GM12878 (cell line): ENCODE measurements around the gene IQCC. TPM values are rescaled to one million over a fixed set of nuclear protein-coding genes. Genes with fewer than 3 reads are reported as not detected.

Experiments
- ATAC-seq: fragments of 200-7000 bp; cut with Tn5 transposase; 3 replicates; pipeline ENCODE4 v1.9.1; 2020; ENCODE audit warnings: mild to moderate bottlenecking, moderate library complexity
- BruUV-seq: library from RNA; stranded (reverse); fragments of 400-500 nt; replicated peaks from 2 replicates; lab custom pipeline; 2021; lab: Mats Ljungman, UMichigan
- CTCF ChIA-PET: fragments of 300-600 bp; sonication (Branson Sonifier 250); formaldehyde crosslinking; extraction: SDS; loops from one replicate; lab custom pipeline; 2021; ENCODE audit warnings: inconsistent platforms; lab: Yijun Ruan, JAX
- POLR2A ChIA-PET: fragments of 350-600 bp; formaldehyde crosslinking; extraction: SDS; loops from one replicate; lab custom pipeline; 2021; ENCODE audit warnings: inconsistent platforms; lab: Charles Lee
- RAD21 ChIA-PET: fragments of 300-600 bp; sonication (Branson Sonifier 250); formaldehyde crosslinking; loops from one replicate; lab custom pipeline; 2023; ENCODE audit warnings: antibody characterized with exemption; ENCODE audit not compliant: unreplicated experiment; lab: Charles Lee
- SMC1A ChIA-PET: fragments of 300-600 bp; sonication (Branson Sonifier 250); formaldehyde crosslinking; loops from one replicate; lab custom pipeline; 2023; ENCODE audit not compliant: unreplicated experiment, uncharacterized antibody; lab: Charles Lee
- DNase-seq: peaks from one replicate; pipeline ENCODE4 v3.0.0-alpha.2; 2011; ENCODE audit warnings: low read depth, low spot score
- FAIRE-seq: peaks from 3 replicates; lab custom pipeline; 2011; peaks lifted over from hg19 to GRCh38; lab: Jason Lieb, UNC
- H2AFZ ChIP-seq: 2 replicates; pipeline ENCODE4 v1.6.0; 2011; ENCODE audit warnings: low read depth, low read length, control low read depth; ENCODE audit not compliant: control insufficient read depth
- H3K27ac ChIP-seq: 2 replicates; pipeline ENCODE4 v1.5.1; 2011; ENCODE audit warnings: control low read depth; ENCODE audit not compliant: control insufficient read depth, insufficient read depth
- H3K27me3 ChIP-seq, 2 experiments: replicated peaks in 1 of 2; 2 replicates each; pipeline versions ENCODE4 v1.6.0 to v1.6.1; 2011; ENCODE audit warnings: low read length in 1 of 2; ENCODE audit not compliant: control insufficient read depth in 2 of 2, insufficient read depth in 2 of 2
- H3K36me3 ChIP-seq, 2 experiments: 2 replicates each; pipeline ENCODE4 v1.5.1; 2011; ENCODE audit warnings: low read length in 1 of 2; ENCODE audit not compliant: control insufficient read depth in 2 of 2, insufficient read depth in 2 of 2
- H3K4me1 ChIP-seq: 2 replicates; pipeline ENCODE4 v1.6.1; 2011; ENCODE audit warnings: mild to moderate bottlenecking, low read length, moderate library complexity, mixed read lengths; ENCODE audit not compliant: control insufficient read depth, insufficient read depth
- H3K4me2 ChIP-seq: 2 replicates; pipeline ENCODE4 v1.6.0; 2011; ENCODE audit warnings: control low read depth; ENCODE audit not compliant: control insufficient read depth, insufficient read depth
- H3K4me3 ChIP-seq: fragments of 200-600 bp; sonication (generic); 2 replicates; pipeline ENCODE4 v1.5.1; 2016
- H3K79me2 ChIP-seq: 2 replicates; pipeline ENCODE4 v1.6.0; 2011; ENCODE audit warnings: low read length; ENCODE audit not compliant: control insufficient read depth, insufficient read depth
- H3K9ac ChIP-seq: 2 replicates; pipeline ENCODE4 v1.8.0; 2011; ENCODE audit warnings: low read length, control low read depth, mixed read lengths; ENCODE audit not compliant: control insufficient read depth, insufficient read depth
- H3K9me3 ChIP-seq: replicated peaks from 3 replicates; pipeline ENCODE4 v1.5.1; 2011; ENCODE audit warnings: mild to moderate bottlenecking, low read length; ENCODE audit not compliant: control insufficient read depth, insufficient read depth
- H4K20me1 ChIP-seq: 2 replicates; pipeline ENCODE4 v1.6.0; 2011; ENCODE audit not compliant: control insufficient read depth, insufficient read depth
- CBFB ChIP-seq: IDR thresholded peaks from 2 replicates; pipeline ENCODE4 v1.6.1; 2016; ENCODE audit warnings: antibody characterized with exemption, low read depth
- EED ChIP-seq: sonication (generic); IDR thresholded peaks from 2 replicates; pipeline ENCODE4 v1.6.1; 2016; ENCODE audit warnings: antibody characterized with exemption, low read depth
- IRF4 ChIP-seq: IDR thresholded peaks from 2 replicates; pipeline ENCODE4 v1.6.1; 2011; ENCODE audit warnings: low read depth, low read length
- MEF2B ChIP-seq: fragments of 450-650 bp; IDR thresholded peaks from 2 replicates; pipeline ENCODE4 v1.6.1; 2018; ENCODE audit warnings: mild to moderate bottlenecking, moderate library complexity; ENCODE audit not compliant: partially characterized antibody, poor library complexity, severe bottlenecking
- SMAD1 ChIP-seq: fragments of 450-650 bp; IDR thresholded peaks from 2 replicates; pipeline ENCODE4 v1.6.1; 2018; ENCODE audit warnings: mild to moderate bottlenecking, low read depth; ENCODE audit not compliant: partially characterized antibody
- SMAD5 ChIP-seq: IDR thresholded peaks from 2 replicates; pipeline ENCODE4 v1.6.1; 2016; ENCODE audit warnings: antibody characterized with exemption, low read depth
- SRF ChIP-seq, 2 experiments: IDR thresholded peaks; 2 replicates each; pipeline ENCODE4 v1.6.1; 2011; ENCODE audit warnings: low read depth in 2 of 2, low read length in 2 of 2, mild to moderate bottlenecking in 1 of 2, moderate library complexity in 1 of 2
- STAT1 ChIP-seq: fragments of 450-650 bp; conservative IDR thresholded peaks from 2 replicates; pipeline ENCODE4 v1.6.1; 2014; ENCODE audit warnings: antibody characterized with exemption, mild to moderate bottlenecking
- ZNF384 ChIP-seq: IDR thresholded peaks from 2 replicates; pipeline ENCODE4 v1.6.1; 2012; ENCODE audit warnings: low read depth, mild to moderate bottlenecking, low read length, improper control_type of control experiment, borderline replicate concordance
- ZNF687 ChIP-seq: fragments of 450-650 bp; IDR thresholded peaks from 2 replicates; pipeline ENCODE4 v1.6.1; 2017; ENCODE audit warnings: mild to moderate bottlenecking, moderate library complexity
- WGBS: methylation state at CpG from one replicate; pipeline ENCODE4 v1.1.6; 2016; ENCODE audit warnings: low lambda C conversion rate; ENCODE audit not compliant: insufficient replicate concordance, insufficient coverage; ENCODE audit errors: missing lambda C conversion rate; 5-methylcytosine and 5-hydroxymethylcytosine counted together
- in situ Hi-C: fragments of 300-500 bp; cut with MboI; formaldehyde crosslinking; loops from 9 replicates; pipeline ENCODE4 v1.14.3; 2018; ENCODE audit warnings: mixed read lengths
- intact Hi-C: fragments of 100-400 bp; cut with micrococcal nuclease; formaldehyde crosslinking; loops from one replicate; pipeline ENCODE4 v1.14.2; 2022; ENCODE audit not compliant: unreplicated experiment
- polyA plus RNA-seq, 11 experiments: library from polyadenylated mRNA; depleted of rRNA in 4 of 11; unstranded in 6 of 11; stranded (reverse) in 5 of 11; fragments of >200 nt; fragmentation: Nextera tagmentation in 4 of 11; fragmentation: Illumina TruSeq in 1 of 11; extraction: Ambion mirVana in 4 of 11; extraction: Trizol in 1 of 11; gene quantifications; 1 replicate in 1 of 11; 2 replicates in 10 of 11; pipeline versions ENCODE4 v1.2.1 to v1.2.3, GENCODE V29; 2011 to 2016; ENCODE audit warnings: inconsistent platforms in 2 of 11, missing spikeins in 2 of 11, low read depth in 1 of 11
- total RNA-seq, 4 experiments: library from RNA; depleted of rRNA in 3 of 4; stranded (reverse); fragments of >200 nt in 3 of 4; fragmentation: Illumina TruSeq in 1 of 4; extraction: Trizol in 1 of 4; gene quantifications; 2 replicates each; pipeline versions ENCODE4 v1.2.1 to v1.2.3, GENCODE V29; 2013 to 2021
- TF ChIP-seq, protein P1 (sequence below): fragments of 450-650 bp; IDR thresholded peaks from 2 replicates; pipeline ENCODE4 v1.6.1; 2017; ENCODE audit warnings: low read depth, mild to moderate bottlenecking, moderate library complexity

IQCC gene
- total and polyA plus RNA-seq, 10 of the 15 experiments (the other 5 are each of a cell fraction or from before 2014, with no cell fraction given): 2.1 to 6.8 (median 4.9) TPM

- TF ChIP-seq ZNF384: no peak
- no peak for TF ChIP-seq SRF (IDR thresholded peaks at IDR 0.05; ENCODE audit: low read depth in 2 of 2, low read length in 2 of 2)
- peak; percentile 69; the same call in 1 of the 2 replicates for TF ChIP-seq SMAD5
- TF ChIP-seq STAT1: no peak
- TF ChIP-seq EED: peak; percentile 96
- TF ChIP-seq SMAD1: no peak
These were observed 44.5 kb downstream of the IQCC start (continued) for GRCh38 chr1:32249831-32250525.

GRCh38 chr1:32250893-32251716 is 45.6 kb downstream of the IQCC start, which contains the start of gene LCK:
TSS of gene LCK (plus strand) at chr1:32251265. CDS start at chr1:32274330, 23,065 bp downstream.
- Histone ChIP-seq H3K27ac (peak within 1 kb of the TSS; percentile 89), H2AFZ (peak within 1 kb of the TSS; percentile 75), H3K4me2 (peak within 1 kb of the TSS; percentile 99), H3K9ac (peak within 1 kb of the TSS; percentile 75), H3K4me1 (peaks cover 78% of the 10 kb centered on the region), H3K36me3 (no peaks in the 10 kb centered on the region; a peak in 1 of 4 replicates), H3K9me3 (no peaks in the 10 kb centered on the region), H3K79me2 (peaks cover 54% of the 10 kb centered on the region), H4K20me1 (no peaks in the 10 kb centered on the region), H3K27me3 (no peaks in the 10 kb centered on the region), H3K4me3 (peak within 1 kb of the TSS; percentile 63)
- WGBS: 9% methylated on average over 25 of the region's 25 CpGs
- in situ Hi-C loops: no loop called here
- ATAC-seq: peak; percentile 7
- SMC1A ChIA-PET: interaction anchor here (1.3 to 14.4 kb wide), 9 partner anchors 8 to 67 kb away, joined by 3 to 124 read pairs (median 12); partner anchors contain the start of genes DCDC2B and HDAC1
- POLR2A ChIA-PET: interaction anchor here (0.5 to 3.5 kb wide), 10 partner anchors 8 to 109 kb away, joined by 3 to 21 read pairs (median 5); partner anchors contain the start of gene MARCKSL1
- FAIRE-seq: no peak
- intact Hi-C loops: loop anchor here (5.0 kb wide), 1 partner anchor 66 kb away; no protein-coding TSS in a partner anchor
- RAD21 ChIA-PET: interaction anchor here (0.6 to 4.7 kb wide), 10 partner anchors 10 to 371 kb away, joined by 3 to 45 read pairs (median 8); partner anchors contain the start of genes HDAC1 and MARCKSL1
- CTCF ChIA-PET: interaction anchor here (1.1 to 9.6 kb wide), 7 partner anchors 12 to 66 kb away, joined by 3 to 123 read pairs (median 14); partner anchors contain the start of gene HDAC1
- DNase-seq: no peak
- TSS peak; percentile 77 for BruUV-seq
- TF ChIP-seq MEF2B: peak; percentile 48
- TF ChIP-seq ZNF687: peak; percentile 87
- no peak for TF ChIP-seq SRF (IDR thresholded peaks at IDR 0.05; ENCODE audit: low read depth in 2 of 2, low read length in 2 of 2)
- TF ChIP-seq CBFB: peak; percentile 85
- no peak for TF ChIP-seq IRF4
- TF ChIP-seq, protein P1, sequence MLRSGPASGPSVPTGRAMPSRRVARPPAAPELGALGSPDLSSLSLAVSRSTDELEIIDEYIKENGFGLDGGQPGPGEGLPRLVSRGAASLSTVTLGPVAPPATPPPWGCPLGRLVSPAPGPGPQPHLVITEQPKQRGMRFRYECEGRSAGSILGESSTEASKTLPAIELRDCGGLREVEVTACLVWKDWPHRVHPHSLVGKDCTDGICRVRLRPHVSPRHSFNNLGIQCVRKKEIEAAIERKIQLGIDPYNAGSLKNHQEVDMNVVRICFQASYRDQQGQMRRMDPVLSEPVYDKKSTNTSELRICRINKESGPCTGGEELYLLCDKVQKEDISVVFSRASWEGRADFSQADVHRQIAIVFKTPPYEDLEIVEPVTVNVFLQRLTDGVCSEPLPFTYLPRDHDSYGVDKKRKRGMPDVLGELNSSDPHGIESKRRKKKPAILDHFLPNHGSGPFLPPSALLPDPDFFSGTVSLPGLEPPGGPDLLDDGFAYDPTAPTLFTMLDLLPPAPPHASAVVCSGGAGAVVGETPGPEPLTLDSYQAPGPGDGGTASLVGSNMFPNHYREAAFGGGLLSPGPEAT: peak; percentile 19; the same call in 1 of the 2 replicates
